ENCODE results near the gene AICDA. TPM values are rescaled to one million over a fixed set of nuclear protein-coding genes. Genes with fewer than 3 reads are reported as not detected.

Gene AICDA
- total and polyA plus RNA-seq, 10 of the 15 experiments (the other 5 are each of a cell fraction or from before 2014, with no cell fraction given) = 9.4 to 24.9 (median 16.6) TPM

DNA sequence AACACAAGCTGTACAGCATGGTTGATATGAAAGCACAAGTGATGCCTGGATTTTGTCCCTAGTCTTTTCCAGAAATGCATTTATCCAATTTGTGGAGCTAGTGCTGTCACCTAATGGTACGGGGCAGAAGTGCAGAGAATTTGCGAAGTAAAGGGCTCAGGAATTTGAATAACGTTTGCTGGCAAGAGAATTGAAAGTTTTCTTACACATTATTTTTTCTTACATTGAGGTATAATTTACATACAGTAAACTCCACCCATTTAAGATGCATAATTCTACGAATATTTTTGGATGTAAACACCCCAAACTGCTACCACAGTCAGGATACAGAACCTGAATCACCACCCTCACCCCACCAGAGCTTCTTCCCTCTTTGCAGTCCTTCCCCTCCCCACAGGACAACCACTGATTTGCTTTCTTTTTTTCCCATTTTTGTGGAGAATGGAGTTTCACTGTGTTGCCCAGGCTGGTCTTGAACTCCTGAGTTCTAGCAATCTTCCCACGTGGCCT lies 3.5 kb downstream of the AICDA start (continued):
- TF ChIP-seq ZBTB40 (IDR thresholded peaks at IDR 0.05; ENCODE audit: borderline replicate concordance) (no peak), TCF12 (IDR thresholded peaks at IDR 0.05; ENCODE audit: low read depth, low read length) (no peak), GABPA (IDR thresholded peaks at IDR 0.05; ENCODE audit: low read depth) (no peak), IKZF1 (conservative IDR thresholded peaks at IDR 0.05) (peak; percentile 51; the same call in 1 of the 2 replicates), SREBF2 (IDR thresholded peaks at IDR 0.05; ENCODE audit: low read length) (no peak), MYC (IDR thresholded peaks at IDR 0.05; ENCODE audit: insufficient read depth, insufficient read length, insufficient replicate concordance, low read length, severe bottlenecking) (no peak), ATF7 (IDR thresholded peaks at IDR 0.05; ENCODE audit: low read depth) (no peak), FOXM1 (IDR thresholded peaks at IDR 0.05; ENCODE audit: low read depth, low read length) (peak; percentile 41), BCL3 (IDR thresholded peaks at IDR 0.05; ENCODE audit: borderline replicate concordance, insufficient read depth, low read depth, low read length, poor library complexity, severe bottlenecking) (no peak), FOXK2 (IDR thresholded peaks at IDR 0.05) (no peak), PKNOX1 (IDR thresholded peaks at IDR 0.05) (no peak), MTA2 (IDR thresholded peaks at IDR 0.05; ENCODE audit: low read depth) (0 out of 2 replicates have a peak, but pooled peaks have one; percentile 19), ZNF217 (IDR thresholded peaks at IDR 0.05) (0 out of 2 replicates have a peak, but pooled peaks have one; percentile 27), ZNF384 (IDR thresholded peaks at IDR 0.05; ENCODE audit: borderline replicate concordance, low read depth, low read length) (0 out of 2 replicates have a peak, but pooled peaks have one; percentile 3), BACH1 (IDR thresholded peaks at IDR 0.05; ENCODE audit: borderline replicate concordance) (no peak)

All from GM12878 (cell line).